HCT116 (cell line): Measurements from ENCODE around the gene DDX23. TPM values are rescaled to one million over a fixed set of nuclear protein-coding genes. Genes with fewer than 3 reads are reported as not detected.

ENCODE experiments used
- ATAC-seq: fragments of 200-7000 bp; cut with Tn5 transposase; 2 replicates; pipeline ENCODE4 v1.9.1; 2020; ENCODE audit warnings: mild to moderate bottlenecking, moderate library complexity
- BruUV-seq: library from RNA; stranded (reverse); fragments of 400-500 nt; replicated peaks from 2 replicates; lab custom pipeline; 2021; lab: Mats Ljungman, UMichigan
- CTCF ChIA-PET: fragments of 300-600 bp; sonication (Branson Sonifier 250); formaldehyde crosslinking; loops from one replicate; lab custom pipeline; 2021; ENCODE audit warnings: antibody characterized with exemption; lab: Charles Lee
- POLR2A ChIA-PET: fragments of 300-600, 350-600 bp; sonication (Branson Sonifier 250); formaldehyde crosslinking; loops from one replicate; lab custom pipeline; 2021; ENCODE audit warnings: antibody characterized with exemption; lab: Charles Lee
- RAD21 ChIA-PET, 2 experiments: fragments of 300-600 bp; sonication (Branson Sonifier 250); formaldehyde crosslinking; loops; one replicate each; lab custom pipeline; 2023; ENCODE audit warnings: low total read pairs in 2 of 2; ENCODE audit not compliant: uncharacterized antibody in 2 of 2, unreplicated experiment in 2 of 2, low non-redundant PET in 1 of 2; lab: Charles Lee
- DNase-seq: peaks from one replicate; pipeline ENCODE4 v3.0.0-alpha.2; 2010; ENCODE audit warnings: low read depth, low spot score
- H2AFZ ChIP-seq: fragments of 200-600 bp; shearing (Covaris generic), sonication (generic); 2 replicates; pipeline ENCODE4 v1.6.1; 2017; ENCODE audit warnings: low read depth, mixed run types, mixed read lengths, antibody characterized with exemption, low read length; ENCODE audit not compliant: poor library complexity, severe bottlenecking
- H3K27ac ChIP-seq: 2 replicates; pipeline ENCODE4 v1.5.1; 2012; ENCODE audit warnings: low read depth, low read length
- H3K27me3 ChIP-seq: fragments of 200-600 bp; sonication (generic); 2 replicates; pipeline ENCODE4 v1.6.1; 2016; ENCODE audit warnings: mixed run types, low read length, mixed read lengths; ENCODE audit not compliant: insufficient read depth
- H3K36me3 ChIP-seq, 2 experiments: fragments of 200-500 bp in 1 of 2; fragments of 200-600 bp in 1 of 2; sonication (Bioruptor generic) in 1 of 2; sonication (generic) in 1 of 2; 2 replicates each; pipeline versions ENCODE4 v1.5.1 to v1.6.1; 2014 to 2016; ENCODE audit warnings: low read length in 2 of 2, inconsistent platforms in 1 of 2, mixed read lengths in 1 of 2, mixed run types in 1 of 2; ENCODE audit not compliant: insufficient read depth in 2 of 2, control insufficient read depth in 1 of 2
- H3K4me1 ChIP-seq, 2 experiments: fragments of 200-600 bp in 1 of 2; sonication (generic) in 1 of 2; 2 replicates each; pipeline versions ENCODE4 v1.5.1 to v1.6.1; 2012 to 2017; ENCODE audit warnings: low read length in 2 of 2, inconsistent platforms in 1 of 2, mild to moderate bottlenecking in 1 of 2, mixed read lengths in 1 of 2, mixed run types in 1 of 2, moderate library complexity in 1 of 2; ENCODE audit not compliant: insufficient read depth in 2 of 2, control insufficient read depth in 1 of 2
- H3K4me2 ChIP-seq: fragments of 200-600 bp; sonication (generic); 2 replicates; pipeline ENCODE4 v1.6.1; 2017; ENCODE audit warnings: mixed run types, low read length, mixed read lengths
- H3K4me3 ChIP-seq, 2 experiments: fragments of 200-600 bp in 1 of 2; sonication (generic) in 1 of 2; replicated peaks in 1 of 2; 2 replicates each; pipeline ENCODE4 v1.5.1; 2011 to 2016; ENCODE audit warnings: low read length in 2 of 2, control low read depth in 1 of 2, low read depth in 1 of 2, mild to moderate bottlenecking in 1 of 2, mixed read lengths in 1 of 2, mixed run types in 1 of 2
- H3K79me2 ChIP-seq: fragments of 200-600 bp; sonication (generic); 2 replicates; pipeline ENCODE4 v1.6.1; 2017; ENCODE audit warnings: mild to moderate bottlenecking, mixed run types, low read length, moderate library complexity, mixed read lengths; ENCODE audit not compliant: insufficient read depth
- H3K9ac ChIP-seq: fragments of 200-600 bp; sonication (generic); 2 replicates; pipeline ENCODE4 v1.6.1; 2016; ENCODE audit warnings: low read length, mixed read lengths
- H3K9me2 ChIP-seq: fragments of 200-600 bp; sonication (generic), shearing (Covaris generic); 2 replicates; pipeline ENCODE4 v1.6.1; 2017; ENCODE audit warnings: mixed run types, mild to moderate bottlenecking, moderate library complexity; ENCODE audit not compliant: insufficient read depth
- H3K9me3 ChIP-seq, 2 experiments: fragments of 200-500 bp in 1 of 2; fragments of 200-600 bp in 1 of 2; sonication (Bioruptor generic) in 1 of 2; sonication (generic) in 1 of 2; 2 replicates each; pipeline ENCODE4 v1.6.1; 2014 to 2017; ENCODE audit warnings: low read length in 2 of 2, mixed read lengths in 2 of 2, inconsistent platforms in 1 of 2, low read depth in 1 of 2, mild to moderate bottlenecking in 1 of 2, mixed run types in 1 of 2, moderate library complexity in 1 of 2; ENCODE audit not compliant: control insufficient read depth in 1 of 2, insufficient read depth in 1 of 2
- H4K20me1 ChIP-seq: fragments of 200-600 bp; sonication (generic), shearing (Covaris generic); 2 replicates; pipeline ENCODE4 v1.6.1; 2017; ENCODE audit warnings: mixed run types, mild to moderate bottlenecking, moderate library complexity; ENCODE audit not compliant: insufficient read depth
- ATF3 ChIP-seq: IDR thresholded peaks from 2 replicates; pipeline ENCODE4 v1.6.1; 2012
- CBX3 ChIP-seq: IDR thresholded peaks from 2 replicates; pipeline ENCODE4 v1.6.1; 2012; ENCODE audit warnings: low read depth
- CEBPB ChIP-seq: IDR thresholded peaks from 2 replicates; pipeline ENCODE4 v1.6.1; 2012; ENCODE audit warnings: low read depth
- CTCF ChIP-seq, 3 experiments: fragments of 200-600 bp in 1 of 3; sonication (generic) in 1 of 3; IDR thresholded peaks in 2 of 3; conservative IDR thresholded peaks in 1 of 3; 2 replicates each; pipeline ENCODE4 v1.5.1; 2012 to 2017; ENCODE audit warnings: low read depth in 2 of 3, low read length in 2 of 3, antibody characterized with exemption in 1 of 3, borderline replicate concordance in 1 of 3, control low read depth in 1 of 3, mild to moderate bottlenecking in 1 of 3, mixed read lengths in 1 of 3, mixed run types in 1 of 3, moderate library complexity in 1 of 3; ENCODE audit not compliant: insufficient read depth in 1 of 3
- EGR1 ChIP-seq: IDR thresholded peaks from 2 replicates; pipeline ENCODE4 v1.6.1; 2012; ENCODE audit warnings: low read depth
- ELF1 ChIP-seq: IDR thresholded peaks from 2 replicates; pipeline ENCODE4 v1.6.1; 2012; ENCODE audit warnings: low read depth, borderline replicate concordance
- EZH2 ChIP-seq: fragments of 200-600 bp; sonication (generic); IDR thresholded peaks from 2 replicates; pipeline ENCODE4 v1.6.1; 2017; ENCODE audit warnings: antibody characterized with exemption, mixed run types
- EZH2phosphoT487 ChIP-seq: fragments of 200-600 bp; IDR thresholded peaks from 2 replicates; pipeline ENCODE4 v1.6.1; 2018; ENCODE audit warnings: antibody characterized with exemption, borderline replicate concordance
- FOSL1 ChIP-seq: IDR thresholded peaks from 2 replicates; pipeline ENCODE4 v1.6.1; 2012; ENCODE audit warnings: low read depth
- JUND ChIP-seq: IDR thresholded peaks from 2 replicates; pipeline ENCODE4 v1.6.1; 2012
- MAX ChIP-seq: IDR thresholded peaks from 2 replicates; pipeline ENCODE4 v1.6.1; 2012
- POLR2A ChIP-seq: IDR thresholded peaks from 2 replicates; pipeline ENCODE4 v1.7.0; 2011; ENCODE audit warnings: borderline replicate concordance; ENCODE audit not compliant: insufficient read depth, insufficient read length; ENCODE audit errors: extremely low read depth
- POLR2AphosphoS5 ChIP-seq: IDR thresholded peaks from 2 replicates; pipeline ENCODE4 v1.6.1; 2011; ENCODE audit warnings: mild to moderate bottlenecking, low read depth, low read length, moderate library complexity
- RAD21 ChIP-seq: IDR thresholded peaks from 2 replicates; pipeline ENCODE4 v1.6.1; 2012; ENCODE audit warnings: low read depth, mild to moderate bottlenecking
- SIN3A ChIP-seq: IDR thresholded peaks from 2 replicates; pipeline ENCODE4 v1.6.1; 2012; ENCODE audit warnings: low read depth
- SP1 ChIP-seq: IDR thresholded peaks from 2 replicates; pipeline ENCODE4 v1.6.1; 2012; ENCODE audit warnings: low read depth
- SRF ChIP-seq: IDR thresholded peaks from 2 replicates; pipeline ENCODE4 v1.6.1; 2012; ENCODE audit warnings: low read depth
- TCF7L2 ChIP-seq: IDR thresholded peaks from 2 replicates; pipeline ENCODE4 v1.7.0; 2011; ENCODE audit warnings: borderline replicate concordance, inconsistent platforms; ENCODE audit not compliant: insufficient read depth, insufficient read length; ENCODE audit errors: extremely low read depth
- YY1 ChIP-seq: IDR thresholded peaks from 2 replicates; pipeline ENCODE4 v1.6.1; 2011; ENCODE audit warnings: low read length, low read depth, moderate library complexity, mild to moderate bottlenecking; ENCODE audit not compliant: insufficient replicate concordance; ENCODE audit errors: extremely low read depth
- ZBTB33 ChIP-seq: IDR thresholded peaks from 2 replicates; pipeline ENCODE4 v1.6.1; 2011; ENCODE audit warnings: mild to moderate bottlenecking, low read length, moderate library complexity; ENCODE audit not compliant: insufficient replicate concordance; ENCODE audit errors: extremely low read depth
- ZFX ChIP-seq: fragments of 450-650 bp; IDR thresholded peaks from 2 replicates; pipeline ENCODE4 v1.6.1; 2017
- ZNF274 ChIP-seq: fragments of 200-500 bp; sonication (Bioruptor generic); IDR thresholded peaks from 2 replicates; pipeline ENCODE4 v1.6.1; 2014; ENCODE audit warnings: mild to moderate bottlenecking, low read depth, low read length, inconsistent platforms
- intact Hi-C: fragments of 100-400 bp; cut with micrococcal nuclease; formaldehyde crosslinking; loops from 2 replicates; pipeline ENCODE4 v1.10.0; 2022
- total RNA-seq: library from RNA; stranded (reverse); gene quantifications from one replicate; pipeline ENCODE4 v1.2.1, GENCODE V29; 2021; ENCODE audit not compliant: unreplicated experiment

The DDX23 gene
- total RNA-seq, 1 experiment from 2014 or later, result 75.0 TPM

GRCh38 chr12:48814262-48815125 lies 37.5 kb downstream of the DDX23 start:
- H3K79me2 ChIP-seq, result no peaks in the 10 kb centered on the region
- POLR2A ChIA-PET, result interaction anchor here (1.4 kb wide), 1 partner anchor 25 kb away, joined by 4 read pairs; the partner anchor contains the start of gene ADCY6
- no peaks in the 10 kb centered on the region for H3K36me3 ChIP-seq
- H4K20me1 ChIP-seq, result no peaks in the 10 kb centered on the region
- BruUV-seq, result no TSS peak
- RAD21 ChIA-PET, result interaction anchor here in 1 of 2 experiments (1.4 kb wide), 1 partner anchor 174 kb away, joined by 3 read pairs; no protein-coding TSS in a partner anchor
- H3K9ac ChIP-seq, result peak overlapping the region; percentile 78
- H3K27me3 ChIP-seq, result no peaks in the 10 kb centered on the region
- H3K4me1 ChIP-seq, result peaks cover 27 to 57% of the 10 kb centered on the region in 2 experiments
- intact Hi-C loops, result no loop called here
- peak overlapping the region; percentile 60 to 92 for H3K4me3 ChIP-seq
- H3K27ac ChIP-seq, result peak overlapping the region; percentile 84
- H3K9me3 ChIP-seq, result no peaks in the 10 kb centered on the region
- ATAC-seq (peak; percentile 75), DNase-seq (peak; percentile 39)
- peak overlapping the region; percentile 58 for H2AFZ ChIP-seq
- H3K9me2 ChIP-seq, result no peaks in the 10 kb centered on the region
- CTCF ChIA-PET, result interaction anchor here (0.7 to 1.9 kb wide), 13 partner anchors 13 to 393 kb away, joined by 3 to 17 read pairs (median 4); partner anchors contain the start of genes ADCY6 and ARF3
- H3K4me2 ChIP-seq, result peak overlapping the region; percentile 100
- no peak for TF ChIP-seq MAX
- no peak for TF ChIP-seq EZH2phosphoT487
- TF ChIP-seq POLR2A, result no peak
- TF ChIP-seq YY1, result peak; percentile 45
- no peak for TF ChIP-seq SRF
- TF ChIP-seq EGR1, result no peak
- TF ChIP-seq CBX3, result no peak
- no peak for TF ChIP-seq ZFX
- no peak for TF ChIP-seq EZH2
- TF ChIP-seq ZBTB33, result peak; percentile 28
- TF ChIP-seq POLR2AphosphoS5, result peak; percentile 73
- TF ChIP-seq SIN3A, result no peak
- no peak for TF ChIP-seq ATF3
- no peak for TF ChIP-seq SP1
- TF ChIP-seq ZNF274, result no peak
- no peak for TF ChIP-seq RAD21
- no peak for TF ChIP-seq ELF1
- TF ChIP-seq FOSL1, result no peak
- peak; percentile 18 for TF ChIP-seq TCF7L2
- TF ChIP-seq CEBPB, result no peak
- TF ChIP-seq JUND, result no peak
- TF ChIP-seq CTCF (IDR thresholded peaks at IDR 0.05 in 2 of 3, conservative IDR thresholded peaks at IDR 0.05 in 1 of 3; ENCODE audit: borderline replicate concordance in 1 of 3, insufficient read depth in 1 of 3, low read depth in 2 of 3, low read length in 2 of 3), result peak in 2 of 3 experiments; percentile 97 to 100; a peak in 4 of 6 replicates
